ENCODE data around the gene TCF12.

TCF12 gene

DNA sequence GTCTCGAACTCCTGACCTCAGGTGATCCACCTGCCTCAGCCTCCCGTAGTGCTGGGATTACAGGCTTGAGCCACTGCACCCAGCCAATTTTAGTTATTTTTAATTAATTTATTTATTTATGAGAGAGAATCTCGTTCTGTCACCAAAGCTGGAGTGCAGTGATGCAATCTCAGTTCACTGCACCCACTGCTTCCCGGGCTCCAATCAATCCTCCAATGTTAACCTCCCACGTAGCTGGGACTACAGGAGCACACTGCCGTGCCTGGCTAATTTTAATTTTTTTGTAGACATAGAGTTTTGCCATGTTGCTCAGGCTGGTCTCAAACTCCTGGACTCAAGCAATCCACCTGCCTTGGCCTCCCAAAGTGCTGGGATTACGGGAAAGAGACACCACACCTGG, 137.9 kb downstream of the TCF12 start:
- H3K4me3 ChIP-seq (ENCODE audit: control insufficient read depth, low read depth, low read length), result no peak overlapping the region
- TF ChIP-seq, protein P1, sequence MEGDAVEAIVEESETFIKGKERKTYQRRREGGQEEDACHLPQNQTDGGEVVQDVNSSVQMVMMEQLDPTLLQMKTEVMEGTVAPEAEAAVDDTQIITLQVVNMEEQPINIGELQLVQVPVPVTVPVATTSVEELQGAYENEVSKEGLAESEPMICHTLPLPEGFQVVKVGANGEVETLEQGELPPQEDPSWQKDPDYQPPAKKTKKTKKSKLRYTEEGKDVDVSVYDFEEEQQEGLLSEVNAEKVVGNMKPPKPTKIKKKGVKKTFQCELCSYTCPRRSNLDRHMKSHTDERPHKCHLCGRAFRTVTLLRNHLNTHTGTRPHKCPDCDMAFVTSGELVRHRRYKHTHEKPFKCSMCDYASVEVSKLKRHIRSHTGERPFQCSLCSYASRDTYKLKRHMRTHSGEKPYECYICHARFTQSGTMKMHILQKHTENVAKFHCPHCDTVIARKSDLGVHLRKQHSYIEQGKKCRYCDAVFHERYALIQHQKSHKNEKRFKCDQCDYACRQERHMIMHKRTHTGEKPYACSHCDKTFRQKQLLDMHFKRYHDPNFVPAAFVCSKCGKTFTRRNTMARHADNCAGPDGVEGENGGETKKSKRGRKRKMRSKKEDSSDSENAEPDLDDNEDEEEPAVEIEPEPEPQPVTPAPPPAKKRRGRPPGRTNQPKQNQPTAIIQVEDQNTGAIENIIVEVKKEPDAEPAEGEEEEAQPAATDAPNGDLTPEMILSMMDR (IDR thresholded peaks at IDR 0.05; ENCODE audit: control insufficient read depth, insufficient read depth, low read depth, low read length, missing control alignments), result no peak

GRCh38 chr15:57057134-57057930, 138.9 kb downstream of the TCF12 start:
- no peak for DNase-seq (ENCODE audit: low read depth)
- no peak overlapping the region for H3K4me3 ChIP-seq (ENCODE audit: control insufficient read depth, low read depth, low read length)
- TF ChIP-seq, protein P1 (IDR thresholded peaks at IDR 0.05; ENCODE audit: control insufficient read depth, insufficient read depth, low read depth, low read length, missing control alignments), result no peak

More for the DNA sequence above, 137.9 kb downstream of the TCF12 start:
- no peak for DNase-seq (ENCODE audit: low read depth)

- H3K4me3 ChIP-seq (ENCODE audit: control insufficient read depth, low read depth, low read length), result no peak overlapping the region
- DNase-seq (ENCODE audit: low read depth), result no peak
- TF ChIP-seq, protein P1 (IDR thresholded peaks at IDR 0.05; ENCODE audit: control insufficient read depth, insufficient read depth, low read depth, low read length, missing control alignments), result no peak
Measured at GRCh38 chr15:57059026-57059660, 140.7 kb downstream of the TCF12 start.

- TF ChIP-seq, protein P1 (IDR thresholded peaks at IDR 0.05; ENCODE audit: control insufficient read depth, insufficient read depth, low read depth, low read length, missing control alignments), result no peak
- DNase-seq (ENCODE audit: low read depth), result peak; percentile 8
- no peak overlapping the region for H3K4me3 ChIP-seq (ENCODE audit: control insufficient read depth, low read depth, low read length)
Measured at GRCh38 chr15:57060799-57061198, 142.4 kb downstream of the TCF12 start.

- DNase-seq (ENCODE audit: low read depth), result no peak
- H3K4me3 ChIP-seq (ENCODE audit: control insufficient read depth, low read depth, low read length), result no peak overlapping the region
- TF ChIP-seq, protein P1 (IDR thresholded peaks at IDR 0.05; ENCODE audit: control insufficient read depth, insufficient read depth, low read depth, low read length, missing control alignments), result no peak
Measured at GRCh38 chr15:57061281-57061680, 142.8 kb downstream of the TCF12 start.

GRCh38 chr15:57061696-57062095, 143.3 kb downstream of the TCF12 start:
- no peak for DNase-seq (ENCODE audit: low read depth)
- no peak overlapping the region for H3K4me3 ChIP-seq (ENCODE audit: control insufficient read depth, low read depth, low read length)
- TF ChIP-seq, protein P1 (IDR thresholded peaks at IDR 0.05; ENCODE audit: control insufficient read depth, insufficient read depth, low read depth, low read length, missing control alignments), result no peak

Measured in AG09309 (cell line).